CD4-positive, alpha-beta T cell treated with Interleukin-4 for 1 hour (primary cell): ENCODE data around the gene SHISA9.
"Not testable (repeated sequence)": the region's sequence is repeated elsewhere in the genome, so short reads cannot be mapped to it uniquely, and the experiment has no call there.

Experiments used
- DNase-seq, 2 donors: peaks; one replicate each; pipeline ENCODE4 v3.0.0-alpha.2; 2020 to 2022

Gene SHISA9

DNA sequence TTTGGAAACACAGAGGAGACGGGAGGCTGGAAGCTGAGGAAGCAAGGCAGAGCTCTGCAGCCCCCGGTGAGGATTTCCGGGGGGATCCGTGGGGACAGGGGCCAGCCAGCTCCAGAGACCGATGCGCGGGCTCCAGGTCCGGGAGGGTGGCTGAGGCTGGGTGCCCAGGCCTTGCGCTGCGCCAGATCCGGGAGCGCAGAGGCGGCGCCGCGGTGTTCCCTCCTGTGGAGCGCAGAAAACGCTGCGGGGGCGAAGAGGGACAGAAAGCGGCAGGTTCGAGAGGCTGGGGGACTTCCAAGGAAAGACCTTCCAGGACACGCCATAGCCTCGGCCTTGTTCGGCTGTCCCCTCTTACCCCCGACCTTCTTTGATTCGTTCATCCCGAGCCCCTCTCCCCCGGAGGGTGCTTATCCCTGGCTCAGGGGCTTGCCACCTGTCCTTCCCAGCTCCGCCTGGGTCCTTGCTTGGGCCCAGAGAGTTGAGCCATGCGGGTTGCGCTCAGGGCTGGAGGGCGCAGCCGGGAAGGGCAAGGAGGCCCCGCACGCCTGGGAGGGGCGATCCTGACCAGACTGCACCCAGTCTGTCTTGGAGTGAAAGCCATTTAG lies 697 bp upstream of the SHISA9 start:
- DNase-seq = no peak

DNA sequence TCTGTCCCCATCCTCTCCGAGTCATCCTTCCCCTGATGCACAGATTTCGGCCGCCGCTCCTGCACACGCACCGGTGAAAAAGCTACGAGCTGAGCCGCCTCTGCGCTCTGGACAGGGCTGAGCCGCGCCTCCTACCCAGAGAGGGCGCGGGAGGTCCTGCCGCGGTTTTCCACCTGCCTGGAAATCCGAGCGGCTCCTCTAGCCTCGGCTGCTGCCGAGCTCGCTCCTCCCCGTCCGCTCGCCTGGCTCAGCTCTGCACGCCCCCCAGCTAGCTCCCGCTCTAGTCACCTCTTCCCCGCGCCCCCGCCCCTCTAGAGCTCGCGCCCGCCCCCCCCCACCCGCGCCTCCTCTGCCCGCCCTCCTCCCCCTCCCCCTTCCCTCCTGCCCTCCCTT lies 198 bp upstream of the SHISA9 start:
- DNase-seq = no peak

- no peak for DNase-seq
Observed at GRCh38 chr16:12902511-12903372, 1.3 kb downstream of the SHISA9 start.

DNA sequence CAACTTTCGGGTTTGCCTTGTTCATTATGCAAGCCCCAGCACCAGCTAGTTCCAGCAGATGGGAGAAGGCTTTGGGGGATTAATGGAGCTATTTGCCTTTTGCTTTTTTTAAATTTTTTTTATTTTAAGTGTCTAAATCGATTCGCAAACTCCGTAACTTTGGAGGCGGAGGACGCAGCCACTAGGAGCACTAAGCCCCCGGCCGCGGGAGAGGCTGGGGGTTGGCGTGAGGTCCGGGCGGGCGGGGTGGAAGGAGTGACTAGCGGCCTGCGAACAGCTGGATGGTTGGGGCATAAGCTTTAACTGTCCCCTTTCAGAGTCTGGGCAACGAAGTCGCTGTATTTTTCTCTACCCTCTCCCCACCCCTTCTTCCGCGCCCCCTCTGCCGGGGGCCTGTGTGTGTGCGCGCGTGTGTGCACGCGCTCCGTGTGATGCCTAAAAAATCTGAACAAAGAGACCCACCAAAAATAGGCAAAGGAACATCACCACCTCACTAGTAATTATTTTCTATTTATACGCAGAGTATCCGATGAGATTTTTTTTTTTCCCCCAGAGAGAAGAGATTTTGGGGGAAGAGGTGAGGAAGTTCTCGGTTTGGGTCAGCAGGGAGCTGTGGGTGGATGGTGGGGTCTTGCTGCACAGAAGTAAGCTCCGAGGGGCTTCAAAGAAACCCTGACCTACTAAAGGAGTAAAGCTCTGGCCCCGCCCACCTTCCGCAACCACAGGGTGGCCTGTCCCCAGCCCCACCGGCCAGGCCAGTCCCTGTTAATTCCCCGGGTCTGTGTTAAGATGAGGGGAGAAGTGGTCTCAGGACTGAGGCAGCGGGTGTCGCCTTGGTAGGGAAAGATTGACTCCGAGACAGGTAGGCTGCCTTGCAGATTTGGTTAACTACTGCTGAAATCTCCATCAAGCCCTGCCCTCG lies 2.3 kb downstream of the SHISA9 start:
- DNase-seq = no peak

DNA sequence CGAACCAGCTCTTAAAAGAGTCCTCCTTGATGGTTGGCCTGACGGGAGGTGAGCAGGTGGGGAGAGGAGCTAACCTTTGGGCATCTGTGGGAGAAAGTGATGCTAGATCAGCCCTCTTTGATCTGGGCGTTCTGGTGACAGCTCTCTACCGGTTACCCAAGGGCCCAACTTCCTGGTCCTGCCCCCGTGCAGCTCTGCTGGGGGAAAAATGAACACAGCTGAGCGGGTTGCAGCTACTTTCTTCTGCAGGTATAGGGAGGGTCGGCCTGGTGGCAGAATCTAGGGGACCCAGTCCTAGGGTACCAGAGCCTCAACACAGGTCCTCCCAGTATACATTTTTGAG lies 2.9 kb downstream of the SHISA9 start:
- no peak for DNase-seq

DNA sequence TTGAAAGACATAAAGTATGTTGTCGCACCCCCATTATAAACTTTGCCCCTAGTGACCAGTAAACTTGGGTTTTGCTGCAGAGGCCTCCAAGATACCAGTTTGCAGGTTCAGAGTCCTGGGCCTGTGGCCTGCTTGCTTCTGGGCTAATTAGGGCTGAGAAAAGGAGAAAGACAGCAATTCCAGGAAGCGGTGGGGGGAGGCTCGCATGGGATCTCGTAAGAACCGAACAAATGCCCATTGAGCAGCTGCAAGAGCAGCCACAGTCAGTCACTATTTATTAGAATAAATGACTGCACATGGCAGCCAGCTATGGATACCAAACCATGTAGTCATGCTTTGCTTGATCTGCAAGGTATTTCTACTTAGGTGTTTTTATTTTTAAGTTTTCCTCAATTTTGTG lies 4.9 kb downstream of the SHISA9 start:
- no peak for DNase-seq

DNA sequence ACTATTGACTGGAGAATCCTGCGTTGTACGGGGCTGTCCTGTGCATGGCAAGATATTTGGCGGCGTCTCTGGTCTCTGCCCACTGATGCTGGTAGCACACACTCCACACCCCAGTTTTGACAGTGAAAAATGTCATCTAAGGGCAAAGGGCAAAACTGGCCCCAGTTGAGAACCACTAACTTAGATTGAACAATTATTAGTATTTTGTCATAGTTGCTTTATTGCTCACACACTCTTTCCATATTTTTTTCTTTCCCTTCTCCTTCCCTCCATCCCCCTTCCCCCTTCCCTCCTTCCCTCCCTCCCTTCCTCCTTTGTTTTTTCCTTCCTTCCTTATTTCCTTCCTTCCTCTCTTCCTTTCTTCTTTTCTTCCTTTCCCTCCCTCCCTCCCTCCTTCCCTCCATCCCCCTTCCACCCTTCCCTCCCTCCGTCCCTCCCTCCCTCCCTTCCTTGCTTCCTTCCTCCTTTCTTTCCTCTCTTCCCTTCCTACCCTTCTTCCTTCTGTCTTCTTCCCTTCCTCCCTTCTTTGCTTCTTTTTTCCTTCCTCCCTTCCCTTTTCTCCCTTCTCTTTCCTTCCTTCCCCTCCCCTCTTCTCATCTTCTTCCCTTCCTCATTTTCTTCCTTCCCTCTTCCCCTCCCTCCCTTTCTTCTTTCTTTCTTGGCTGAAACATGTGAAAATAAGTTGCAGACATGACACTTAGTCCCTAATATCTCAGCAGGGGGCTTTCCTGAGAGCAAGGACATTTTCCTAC lies 5.5 kb downstream of the SHISA9 start:
- no peak for DNase-seq

DNA sequence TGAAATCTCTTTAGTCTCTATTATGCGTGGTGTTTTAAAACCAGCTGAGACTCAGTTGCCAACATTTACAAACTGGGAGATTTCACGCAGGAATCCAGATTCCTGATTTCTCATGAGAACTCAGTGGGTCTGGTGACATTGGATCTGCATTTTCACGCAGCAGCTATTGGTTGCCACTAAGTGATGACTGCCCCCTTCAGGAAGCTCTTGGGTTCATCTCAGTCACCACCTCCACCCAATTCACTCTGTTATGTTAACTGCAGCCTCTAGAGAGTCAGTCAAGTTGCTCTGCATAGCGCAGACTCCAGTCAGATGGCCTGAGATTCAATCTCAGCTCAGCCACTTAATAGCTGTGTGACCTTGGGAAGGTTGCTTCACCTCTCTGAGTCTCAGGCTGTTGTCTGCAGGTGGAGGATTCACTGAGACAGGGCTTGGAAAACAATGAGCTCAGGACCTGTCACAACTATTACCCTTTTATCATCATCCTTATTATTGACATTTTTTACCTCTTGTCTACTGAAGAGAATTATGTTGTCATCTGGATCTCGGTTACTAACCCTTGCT lies 6.4 kb downstream of the SHISA9 start:
- no peak for DNase-seq

DNA sequence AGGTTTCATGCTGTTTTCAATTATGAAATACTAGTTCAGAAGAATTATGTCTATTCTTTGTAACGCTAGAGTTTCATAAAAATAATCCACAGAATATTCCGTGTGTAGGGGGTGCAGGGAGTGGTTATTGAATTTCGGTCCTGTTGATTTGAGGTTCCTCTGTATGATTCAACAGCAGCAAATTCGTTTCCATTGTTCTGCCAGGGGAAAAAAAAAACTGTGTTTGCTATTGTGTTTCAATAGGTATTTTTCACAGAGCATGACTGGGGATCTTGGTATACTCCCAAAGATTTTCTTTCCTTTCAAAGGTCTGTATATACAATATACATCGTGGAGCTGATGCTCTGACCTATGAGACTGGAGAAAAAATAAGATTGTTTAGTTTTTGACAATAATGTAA lies 15.8 kb downstream of the SHISA9 start:
- DNase-seq = no peak

DNA sequence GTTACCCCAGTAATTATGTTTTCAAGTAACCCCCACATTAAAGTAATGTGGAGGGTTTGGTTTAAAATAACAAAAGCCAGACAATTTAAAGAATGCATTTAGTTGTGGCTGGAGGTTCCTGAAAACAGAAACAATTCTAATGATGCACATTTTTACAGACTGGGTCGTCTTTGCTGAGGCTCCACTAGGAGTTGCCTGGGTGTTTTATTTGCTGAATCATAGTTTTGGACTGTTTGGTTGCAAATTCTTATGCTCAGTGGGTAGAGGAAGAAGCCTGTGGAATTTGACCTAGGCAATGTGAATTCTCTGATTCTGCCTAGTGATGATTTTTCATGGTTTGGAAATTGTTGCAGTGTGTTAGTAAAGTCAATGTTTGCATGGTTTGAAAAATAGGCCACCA lies 16.3 kb downstream of the SHISA9 start:
- DNase-seq = no peak

GRCh38 chr16:12920739-12921138 lies 19.3 kb downstream of the SHISA9 start:
- no peak for DNase-seq

- not testable (repeated sequence) for DNase-seq
Observed at GRCh38 chr16:12923640-12924039, 22.2 kb downstream of the SHISA9 start.

GRCh38 chr16:12925026-12925800 lies 23.8 kb downstream of the SHISA9 start:
- no peak for DNase-seq

DNA sequence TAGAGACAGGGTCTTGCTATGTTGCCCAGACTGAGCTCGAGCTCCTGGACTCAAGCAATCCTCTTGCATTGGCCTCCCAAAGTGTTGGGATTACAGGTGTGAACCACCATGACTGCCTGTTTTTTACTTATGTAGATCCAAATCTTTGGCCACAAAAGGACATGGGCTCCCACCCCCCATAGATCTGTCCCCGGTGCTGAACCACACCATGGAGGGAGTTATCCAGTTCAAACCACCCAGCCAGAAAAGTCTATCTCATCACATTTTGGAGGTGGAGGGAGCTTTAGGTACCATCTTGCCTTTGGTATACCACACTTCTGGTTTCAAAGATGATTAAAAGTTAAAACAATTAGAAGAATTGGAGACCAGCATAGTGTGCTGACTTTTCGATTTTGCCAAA lies 26.2 kb downstream of the SHISA9 start:
- DNase-seq = no peak

DNA sequence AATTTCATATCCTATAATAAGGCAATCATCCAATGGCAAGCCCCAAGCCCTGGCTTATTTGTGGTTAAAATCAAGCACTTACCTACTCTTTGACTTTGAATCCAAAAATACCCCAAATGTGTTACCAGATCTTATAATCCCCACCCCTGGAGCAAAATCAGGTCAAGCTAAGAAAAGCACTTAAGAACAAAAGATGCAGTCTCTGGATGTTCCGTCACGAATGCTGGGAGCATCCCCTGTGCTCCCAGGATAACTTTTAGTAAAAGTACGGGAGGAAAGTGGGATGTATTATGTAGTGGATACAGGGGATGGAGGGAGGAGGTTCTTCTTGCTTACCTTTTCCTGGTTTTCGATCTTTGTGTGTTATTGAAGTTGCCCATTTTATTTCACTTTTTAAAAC lies 29.5 kb downstream of the SHISA9 start:
- DNase-seq = no peak

- DNase-seq = no peak
Observed at GRCh38 chr16:12936391-12936790, 35.0 kb downstream of the SHISA9 start.

- no peak for DNase-seq
Observed at GRCh38 chr16:12941896-12942295, 40.5 kb downstream of the SHISA9 start.

- no peak for DNase-seq
Observed at GRCh38 chr16:12942861-12943260, 41.5 kb downstream of the SHISA9 start.

DNA sequence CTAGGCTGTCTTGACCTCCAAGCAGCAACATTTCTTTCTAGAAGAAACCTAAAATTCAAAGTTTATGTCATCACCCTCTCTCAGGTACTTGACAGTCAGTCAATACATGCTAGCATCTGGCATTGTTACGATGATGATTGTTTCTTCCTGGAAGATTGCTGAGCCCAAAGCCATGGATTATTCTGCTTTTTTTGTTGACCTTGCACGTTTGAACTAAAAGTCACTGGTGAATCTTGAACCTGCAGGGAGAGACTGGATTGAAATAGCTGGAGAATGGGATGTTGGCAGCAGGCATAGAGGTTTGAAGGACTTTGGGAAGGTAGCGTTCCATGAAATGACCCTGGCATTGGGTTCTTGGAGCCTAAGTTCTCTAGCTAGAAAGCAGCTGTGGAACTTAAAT lies 42.9 kb downstream of the SHISA9 start:
- DNase-seq = no peak

DNA sequence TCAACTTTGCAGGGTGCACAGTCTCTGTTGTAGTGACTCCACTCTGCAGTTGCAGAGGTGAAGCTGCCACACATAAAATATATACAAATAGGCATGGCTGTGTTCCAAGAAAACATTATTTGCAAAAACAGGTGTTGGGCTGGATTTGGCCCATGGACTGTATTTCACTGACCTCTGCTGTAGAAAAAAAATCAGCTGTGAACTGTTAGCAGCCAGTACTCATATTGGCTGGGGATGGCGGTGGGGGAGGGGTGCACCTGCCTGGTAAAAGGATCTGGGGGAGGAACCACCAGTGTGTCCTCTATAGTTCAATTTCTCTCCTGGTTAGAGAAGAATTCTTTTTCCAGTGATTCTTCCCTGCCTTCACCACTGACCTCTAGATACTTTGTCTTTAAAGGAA lies 50.0 kb downstream of the SHISA9 start:
- no peak for DNase-seq

- DNase-seq = no peak
Observed at GRCh38 chr16:12951976-12952375, 50.6 kb downstream of the SHISA9 start.

DNA sequence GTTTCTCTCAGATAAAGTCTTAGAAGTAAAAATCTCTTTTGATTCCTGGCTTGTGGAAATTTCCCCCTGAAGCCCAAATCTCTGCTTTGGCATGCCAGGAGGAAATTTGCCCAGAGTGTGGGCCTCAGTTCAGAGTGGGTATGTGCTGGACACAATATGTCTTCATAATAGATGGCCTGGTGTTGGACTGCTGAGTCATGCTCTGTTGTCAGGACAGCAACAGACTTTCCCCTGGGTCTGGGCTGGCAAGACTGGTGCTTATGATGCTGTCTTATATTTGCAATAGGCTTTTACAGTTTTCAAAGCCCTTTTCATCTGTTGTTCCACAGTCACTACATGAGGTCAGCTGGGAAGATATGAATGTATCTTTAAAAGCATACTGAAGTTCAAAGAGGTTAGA lies 57.0 kb downstream of the SHISA9 start:
- no peak for DNase-seq
